Panc1 (cell line): ENCODE measurements around the gene POFUT2. TPM values are rescaled to one million over a fixed set of nuclear protein-coding genes. Genes with fewer than 3 reads are reported as not detected.
"Not testable (repeated sequence)": the region's sequence is repeated elsewhere in the genome, so short reads cannot be mapped to it uniquely, and the experiment has no call there.

Experiments used
- ATAC-seq: fragments of 200-7000 bp; cut with Tn5 transposase; 2 replicates; pipeline ENCODE4 v1.9.1; 2020; ENCODE audit warnings: mild to moderate bottlenecking, moderate library complexity
- BruUV-seq: library from RNA; stranded (reverse); fragments of 400-500 nt; replicated peaks from 2 replicates; lab custom pipeline; 2021; lab: Mats Ljungman, UMichigan
- CTCF ChIA-PET: fragments of 300-600 bp; sonication (Branson Sonifier 250); formaldehyde crosslinking; loops from one replicate; lab custom pipeline; 2022; ENCODE audit warnings: antibody characterized with exemption; lab: Charles Lee
- POLR2A ChIA-PET: fragments of 300-600 bp; sonication (Branson Sonifier 250); formaldehyde crosslinking; loops from one replicate; lab custom pipeline; 2022; ENCODE audit warnings: antibody characterized with exemption; lab: Charles Lee
- DNase-seq: peaks from one replicate; pipeline ENCODE4 v3.0.0-alpha.2; 2010; ENCODE audit warnings: low read depth, low spot score
- H3K27ac ChIP-seq: 2 replicates; pipeline ENCODE4 v1.5.1; 2011; ENCODE audit warnings: mild to moderate bottlenecking, low read length, inconsistent platforms
- H3K27me3 ChIP-seq: fragments of 200-500 bp; sonication (Bioruptor generic); 2 replicates; pipeline ENCODE4 v1.6.0; 2014; ENCODE audit warnings: low read length, inconsistent platforms; ENCODE audit not compliant: control insufficient read depth, insufficient read depth
- H3K36me3 ChIP-seq: fragments of 200-500 bp; sonication (Bioruptor generic); 2 replicates; pipeline ENCODE4 v1.5.1; 2014; ENCODE audit warnings: inconsistent platforms, mild to moderate bottlenecking, low read length, moderate library complexity; ENCODE audit not compliant: control insufficient read depth, insufficient read depth
- H3K4me1 ChIP-seq: 2 replicates; pipeline ENCODE4 v1.5.1; 2011; ENCODE audit warnings: inconsistent platforms, mild to moderate bottlenecking, low read length, moderate library complexity; ENCODE audit not compliant: control insufficient read depth, insufficient read depth
- H3K4me3 ChIP-seq, 2 experiments: 2 replicates each; pipeline ENCODE4 v1.5.1; 2011 to 2012; ENCODE audit warnings: low read depth in 2 of 2, low read length in 2 of 2, mild to moderate bottlenecking in 2 of 2, inconsistent platforms in 1 of 2, moderate library complexity in 1 of 2
- H3K9me3 ChIP-seq: fragments of 200-500 bp; sonication (Bioruptor generic); 2 replicates; pipeline ENCODE4 v1.5.1; 2014; ENCODE audit warnings: low read depth, mild to moderate bottlenecking, inconsistent platforms, low read length, moderate library complexity; ENCODE audit not compliant: control insufficient read depth, insufficient read depth
- CTCF ChIP-seq: fragments of 450-650 bp; IDR thresholded peaks from 2 replicates; pipeline ENCODE4 v1.5.1; 2017; ENCODE audit warnings: mild to moderate bottlenecking
- POLR2AphosphoS5 ChIP-seq: IDR thresholded peaks from 2 replicates; pipeline ENCODE4 v1.6.1; 2012; ENCODE audit warnings: mild to moderate bottlenecking, low read depth, low read length, moderate library complexity
- REST ChIP-seq, 2 experiments: IDR thresholded peaks; 2 replicates each; pipeline ENCODE4 v1.6.1; 2011 to 2012; ENCODE audit warnings: low read depth in 2 of 2, control low read depth in 1 of 2, low read length in 1 of 2, mild to moderate bottlenecking in 1 of 2, moderate library complexity in 1 of 2; ENCODE audit not compliant: insufficient read depth in 1 of 2
- SIN3A ChIP-seq: IDR thresholded peaks from 2 replicates; pipeline ENCODE4 v1.6.1; 2012; ENCODE audit warnings: low read depth, mild to moderate bottlenecking, low read length, moderate library complexity, borderline replicate concordance; ENCODE audit not compliant: insufficient read depth
- TCF7L2 ChIP-seq: IDR thresholded peaks from 2 replicates; pipeline ENCODE4 v1.6.1; 2011; ENCODE audit warnings: mild to moderate bottlenecking, low read depth, low read length, inconsistent platforms
- in situ Hi-C: cut with HindIII; loops from 2 replicates; pipeline ENCODE4 v1.10.0; 2016; ENCODE audit warnings: low sequenced_read_pairs, low pct_unique_long_range_greater_than_20kb
- intact Hi-C: fragments of 100-400 bp; cut with micrococcal nuclease; formaldehyde crosslinking; loops from one replicate; pipeline ENCODE4 v1.10.0; 2022; ENCODE audit not compliant: unreplicated experiment
- total RNA-seq: library from RNA; stranded (reverse); gene quantifications from one replicate; pipeline ENCODE4 v1.2.1, GENCODE V29; 2021; ENCODE audit not compliant: unreplicated experiment

POFUT2 gene
- total RNA-seq, 1 experiment from 2014 or later: 59.6 TPM

- CTCF ChIA-PET: interaction anchor here (0.7 to 1.6 kb wide), 7 partner anchors 11 to 130 kb away, joined by 3 to 5 read pairs (median 4); no protein-coding TSS in a partner anchor
- TF ChIP-seq CTCF (peak; percentile 94), SIN3A (no peak)
- DNase-seq (no peak), ATAC-seq (peak; percentile 86)
- POLR2A ChIA-PET: no interaction called here
- Histone ChIP-seq H3K36me3 (no peaks in the 10 kb centered on the region), H3K4me1 (peaks cover 26% of the 10 kb centered on the region), H3K27me3 (no peaks in the 10 kb centered on the region), H3K4me3 (no peak overlapping the region), H3K27ac (peak overlapping the region; percentile 83), H3K9me3 (no peaks in the 10 kb centered on the region)
- BruUV-seq: no TSS peak
- in situ Hi-C loops (no loop called here), intact Hi-C loops (no loop called here)
Observed at GRCh38 chr21:45309069-45309986, 21.6 kb upstream of the POFUT2 start.

- ATAC-seq (peak; percentile 85), DNase-seq (no peak)
- BruUV-seq: no TSS peak
- ChIA-PET CTCF (interaction anchor here (0.8 to 1.6 kb wide), 4 partner anchors 14 to 25 kb away, joined by 3 to 5 read pairs (median 4); no protein-coding TSS in a partner anchor), POLR2A (no interaction called here)
- Histone ChIP-seq H3K4me1 (peaks cover 26% of the 10 kb centered on the region), H3K27ac (peak overlapping the region; percentile 83), H3K4me3 (no peak overlapping the region), H3K27me3 (no peaks in the 10 kb centered on the region), H3K9me3 (no peaks in the 10 kb centered on the region), H3K36me3 (no peaks in the 10 kb centered on the region)
- in situ Hi-C loops: no loop called here
- TF ChIP-seq TCF7L2: no peak
- TF ChIP-seq SIN3A: no peak
- no peak for TF ChIP-seq POLR2AphosphoS5
- TF ChIP-seq CTCF: no peak
- no peak for TF ChIP-seq REST (IDR thresholded peaks at IDR 0.05; ENCODE audit: insufficient read depth in 1 of 2, low read depth in 2 of 2, low read length in 1 of 2)
- intact Hi-C loops: no loop called here
Observed at GRCh38 chr21:45308194-45309068, 20.7 kb upstream of the POFUT2 start.

- POLR2A ChIA-PET, DNase-seq, in situ Hi-C loops, intact Hi-C loops, H3K27ac ChIP-seq, H3K27me3 ChIP-seq, CTCF ChIA-PET, H3K9me3 ChIP-seq, BruUV-seq, ATAC-seq, H3K4me3 ChIP-seq, H3K36me3 ChIP-seq: not testable (repeated sequence)
- H3K4me1 ChIP-seq: peaks cover 26% of the 10 kb centered on the region
Observed at GRCh38 chr21:45307597-45308158, 20.0 kb upstream of the POFUT2 start.
